Adrenal gland (tissue), 12 donors: ENCODE measurements around the gene IMPG1. TPM values are rescaled to one million over a fixed set of nuclear protein-coding genes. Genes with fewer than 3 reads are reported as not detected.

Source experiments
- DNase-seq, 7 donors: peaks; one replicate each; pipeline ENCODE4 v3.0.0-alpha.2; 2019 to 2020
- H3K27ac ChIP-seq, 5 donors: fragments of 200-600 bp; sonication (generic) in 4 of 5; 1 replicate in 3 of 5; 2 replicates in 2 of 5; pipeline versions ENCODE4 v1.5.1 to v1.8.0; 2016 to 2020; ENCODE audit warnings: mild to moderate bottlenecking in 1 of 5
- H3K27me3 ChIP-seq: fragments of 200-600 bp; 2 replicates; pipeline ENCODE4 v1.8.0; 2021
- H3K36me3 ChIP-seq, 2 donors: fragments of 200-600 bp; replicated peaks in 1 of 2; 1 replicate in 1 of 2; 2 replicates in 1 of 2; pipeline versions ENCODE4 v1.5.1 to v1.8.0; 2018 to 2022
- H3K4me1 ChIP-seq, 2 donors: fragments of 200-600 bp; replicated peaks in 1 of 2; 1 replicate in 1 of 2; 2 replicates in 1 of 2; pipeline versions ENCODE4 v1.5.1 to v1.8.0; 2018 to 2021
- H3K4me3 ChIP-seq, 4 donors: fragments of 200-600 bp; sonication (generic) in 3 of 4; one replicate each; pipeline ENCODE4 v1.5.1; 2016 to 2018
- H3K9me3 ChIP-seq, 3 donors: fragments of 200-600 bp; sonication (generic) in 1 of 3; replicated peaks in 1 of 3; 1 replicate in 2 of 3; 2 replicates in 1 of 3; pipeline versions ENCODE4 v1.5.1 to v1.8.0; 2016 to 2021
- CTCF ChIP-seq, 6 experiments: fragments of 450-650 bp in 4 of 6; fragments of 200-600 bp in 2 of 6; sonication (generic) in 1 of 6; IDR thresholded peaks; 1 replicate in 5 of 6; 2 replicates in 1 of 6; pipeline versions ENCODE4 v1.5.1 to v1.8.0; 2016 to 2021; ENCODE audit warnings: antibody characterized with exemption in 6 of 6, mild to moderate bottlenecking in 2 of 6, moderate library complexity in 1 of 6
- POLR2A ChIP-seq, 2 donors: fragments of 450-650 bp; IDR thresholded peaks; one replicate each; pipeline ENCODE4 v1.6.1; 2017; ENCODE audit warnings: antibody characterized with exemption in 2 of 2, mild to moderate bottlenecking in 2 of 2, moderate library complexity in 1 of 2
- WGBS, 4 donors: extraction: QIAGEN DNeasy Blood & Tissue Kit in 2 of 4; methylation state at CpG; one replicate each; pipeline versions ENCODE4 v1.1.5 to v1.1.7; 2013 to 2017; 5-methylcytosine and 5-hydroxymethylcytosine counted together
- intact Hi-C, 2 donors: fragments of 100-400 bp; cut with DNase I; formaldehyde crosslinking; loops; one replicate each; pipeline versions ENCODE4 v1.14.1 to v1.15.0; 2022 to 2023
- polyA plus RNA-seq, 3 donors: library from polyadenylated mRNA; stranded (reverse); fragments of 200-250 nt in 2 of 3; fragments of 350-450 nt in 1 of 3; fragmentation: Illumina TruSeq in 1 of 3; extraction: RNeasy Lipid Tissue Mini Kit (QIAGEN cat#74804) in 1 of 3; gene quantifications; one replicate each; pipeline ENCODE4 v1.2.3, GENCODE V29; 2013 to 2014
- total RNA-seq, 9 donors: library from RNA; depleted of rRNA in 4 of 9; stranded (reverse); fragments of >200 nt in 4 of 9; fragments of 120-200 nt in 1 of 9; fragmentation: NEBNext Ultra II Directional in 1 of 9; extraction: Animal tissue kit (Norgen Biotek cat#: 25700) in 1 of 9; gene quantifications; one replicate each; pipeline versions ENCODE4 v1.1.0 to v1.2.4, GENCODE V29; 2013 to 2023
- donor health status: healthy with polysubstance abuse.
- donor health status: Bipolar disorder and iron deficiency.
- donor health status: DM: yes; HTN: yes; CAD: no.
- donor health status: DM: no; HTN: no; CAD: no.
- donor health status: DM: no; HTN: no; CAD: no.
- donor health status: DM: yes; HTN: yes; CAD: no.

IMPG1 gene
- total and polyA plus RNA-seq, 12 donors, result 0.06 TPM; not detected in 11

- no peaks in the 10 kb centered on the region for H3K36me3 ChIP-seq
- intact Hi-C loops, result loop anchor here in 1 of 2 donors (10.0 kb wide), 1 partner anchor 1534 kb away; the partner anchor contains the start of gene HTR1B
- peaks cover 0 to 6% of the 10 kb centered on the region in 2 donors for H3K4me1 ChIP-seq
- no peak for TF ChIP-seq CTCF (IDR thresholded peaks at IDR 0.05)
- TF ChIP-seq POLR2A (IDR thresholded peaks at IDR 0.05), result no peak
- WGBS, 4 donors, result 83 to 88% (median 85%) methylated on average over 11 of the region's 11 CpGs
- no peak overlapping the region for H3K27ac ChIP-seq
- no peaks in the 10 kb centered on the region for H3K9me3 ChIP-seq
- H3K4me3 ChIP-seq, result no peak overlapping the region
- DNase-seq, result no peak
- no peaks in the 10 kb centered on the region for H3K27me3 ChIP-seq
Measured at GRCh38 chr6:75931011-75931680, 141.3 kb downstream of the IMPG1 start.

GRCh38 chr6:75926293-75927168, 145.9 kb downstream of the IMPG1 start:
- 83 to 92% (median 88%) methylated on average over 5 of the region's 5 CpGs for WGBS, 4 donors
- no peak for TF ChIP-seq POLR2A (IDR thresholded peaks at IDR 0.05)
- TF ChIP-seq CTCF (IDR thresholded peaks at IDR 0.05), result no peak
- H3K4me1 ChIP-seq, result no peaks in the 10 kb centered on the region
- no peak overlapping the region for H3K27ac ChIP-seq
- H3K4me3 ChIP-seq, result no peak overlapping the region
- no peaks in the 10 kb centered on the region for H3K36me3 ChIP-seq
- no peaks in the 10 kb centered on the region for H3K9me3 ChIP-seq
- no peaks in the 10 kb centered on the region for H3K27me3 ChIP-seq
- intact Hi-C loops, result no loop called here
- no peak for DNase-seq

- Histone ChIP-seq H3K4me1 (no peaks in the 10 kb centered on the region), H3K27ac (no peak overlapping the region), H3K4me3 (no peak overlapping the region), H3K27me3 (no peaks in the 10 kb centered on the region), H3K9me3 (no peaks in the 10 kb centered on the region), H3K36me3 (no peaks in the 10 kb centered on the region)
- intact Hi-C loops, result no loop called here
- DNase-seq, result no peak
- TF ChIP-seq POLR2A (IDR thresholded peaks at IDR 0.05) (no peak), CTCF (IDR thresholded peaks at IDR 0.05) (no peak)
Measured at GRCh38 chr6:75922226-75922625, 150.2 kb downstream of the IMPG1 start.

- H3K4me1 ChIP-seq, result no peaks in the 10 kb centered on the region
- no peaks in the 10 kb centered on the region for H3K36me3 ChIP-seq
- no peaks in the 10 kb centered on the region for H3K9me3 ChIP-seq
- intact Hi-C loops, result no loop called here
- DNase-seq, result no peak
- no peak overlapping the region for H3K4me3 ChIP-seq
- no peak overlapping the region for H3K27ac ChIP-seq
- TF ChIP-seq POLR2A (IDR thresholded peaks at IDR 0.05) (no peak), CTCF (IDR thresholded peaks at IDR 0.05) (no peak)
- H3K27me3 ChIP-seq, result no peaks in the 10 kb centered on the region
Measured at GRCh38 chr6:75913040-75913439, 159.4 kb downstream of the IMPG1 start.
